ENCODE data around the gene RNPS1.

RNPS1 gene

DNA sequence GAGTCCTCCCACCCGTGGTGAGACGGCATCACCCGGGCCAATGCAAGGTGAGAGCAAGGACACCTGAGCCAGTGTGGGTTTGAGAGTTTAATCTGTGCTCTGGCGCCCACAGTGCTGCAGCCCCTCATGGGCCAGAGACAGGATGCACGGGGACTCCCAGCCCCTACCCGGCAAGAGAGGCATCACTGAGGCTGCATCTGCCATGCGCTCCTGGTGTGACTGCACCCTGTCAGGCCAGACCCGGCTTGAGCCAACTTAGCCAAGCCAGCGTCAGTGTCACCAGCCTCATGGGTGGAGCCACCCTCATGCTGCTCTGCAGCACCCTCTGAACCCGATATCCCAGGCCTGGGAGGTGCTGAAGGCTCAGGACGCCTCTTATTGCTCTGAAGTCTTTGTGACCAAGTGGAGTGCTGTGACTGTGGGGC, 56.0 kb downstream of the RNPS1 start:
- DNase-seq: no peak

DNA sequence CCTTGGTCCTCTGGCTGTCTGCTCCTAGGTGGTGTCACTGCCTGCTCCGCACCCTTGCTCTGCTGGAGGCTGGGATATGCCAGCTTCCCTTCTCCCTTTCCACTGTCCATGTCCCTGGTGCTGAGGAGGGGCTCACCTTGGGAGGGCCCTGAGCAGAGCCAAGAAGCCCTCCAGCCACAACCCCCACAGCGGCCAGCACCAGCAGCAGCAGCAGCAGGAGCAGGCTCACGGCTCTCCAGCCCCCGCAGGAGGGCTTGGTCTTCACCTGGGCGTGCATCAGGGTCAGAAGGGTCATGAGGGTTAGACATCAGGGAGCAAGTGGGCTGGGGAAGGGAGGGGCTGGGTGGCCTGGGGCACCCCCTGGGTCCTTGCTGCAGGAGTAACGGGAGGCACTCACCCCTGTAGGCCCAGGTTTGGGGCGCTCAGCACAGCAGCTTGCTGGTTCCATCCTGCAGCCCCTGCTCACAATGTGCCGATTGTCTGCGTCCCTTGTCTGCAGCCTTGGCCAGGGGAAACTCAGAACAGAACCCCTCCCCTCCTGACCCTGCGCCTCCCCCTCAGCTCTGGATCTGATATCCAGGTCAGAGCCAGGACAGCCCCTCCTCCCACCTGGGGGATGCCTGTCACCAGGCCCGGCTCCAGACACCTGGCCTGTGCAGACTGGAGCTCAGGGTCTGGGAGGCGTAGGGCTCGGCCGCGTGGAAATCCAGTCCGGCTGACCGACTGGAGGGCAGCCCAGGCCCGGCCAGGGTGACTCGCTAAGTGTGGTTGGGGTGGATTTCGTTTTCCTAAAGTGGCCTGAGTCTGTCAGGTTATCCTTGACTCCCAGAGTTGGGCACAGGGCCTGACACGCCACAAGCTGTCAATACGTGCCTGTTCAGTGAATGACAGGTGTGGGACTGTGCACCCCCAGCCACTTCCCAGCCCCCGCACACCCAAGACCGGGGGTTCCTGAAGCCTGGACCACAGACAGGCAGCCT, 57.2 kb downstream of the RNPS1 start, which contains the start of gene BRICD5:
Gene BRICD5, minus strand, starts transcription at position 478 of the 980 bp plus-strand sequence. Its CDS starts 30 bp downstream, at position 448.
- DNase-seq: no peak

DNA sequence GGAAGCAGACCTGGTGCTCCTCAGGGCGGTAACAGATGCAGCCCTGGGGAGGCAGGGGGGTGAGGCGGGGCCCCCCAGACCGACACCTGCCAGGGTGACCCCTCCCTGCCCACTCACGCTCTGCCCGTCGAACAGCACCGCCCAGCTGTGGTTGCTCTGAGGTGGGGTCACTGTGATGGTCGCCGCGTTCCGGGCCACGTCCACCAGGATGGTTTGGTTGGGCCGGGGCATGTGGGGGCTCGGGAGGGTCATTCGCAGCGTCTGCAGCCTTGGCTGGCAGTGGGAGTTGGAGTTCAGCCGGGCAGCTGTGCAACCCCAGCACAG, 58.0 kb downstream of the RNPS1 start:
- DNase-seq: no peak

- DNase-seq: no peak
These were observed 58.5 kb downstream of the RNPS1 start for GRCh38 chr16:2209258-2210008.

GRCh38 chr16:2208772-2209171, 59.2 kb downstream of the RNPS1 start:
- DNase-seq: no peak

DNA sequence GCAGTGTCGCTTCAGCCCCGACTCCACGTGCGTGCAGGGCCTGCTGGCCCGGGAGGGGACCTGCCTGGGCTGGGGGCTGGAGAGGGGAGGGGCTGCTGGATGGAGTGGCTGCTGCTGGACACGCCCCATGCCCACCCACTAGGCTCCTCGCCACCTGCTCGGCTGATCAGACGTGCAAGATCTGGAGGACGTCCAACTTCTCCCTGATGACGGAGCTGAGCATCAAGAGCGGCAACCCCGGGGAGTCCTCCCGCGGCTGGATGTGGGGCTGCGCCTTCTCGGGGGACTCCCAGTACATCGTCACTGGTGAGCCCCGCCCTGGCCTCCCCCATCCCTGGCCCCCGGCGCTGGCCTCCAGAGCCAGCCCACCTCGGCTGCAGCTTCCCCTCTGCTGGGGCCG, 59.6 kb downstream of the RNPS1 start:
- DNase-seq: no peak

DNA sequence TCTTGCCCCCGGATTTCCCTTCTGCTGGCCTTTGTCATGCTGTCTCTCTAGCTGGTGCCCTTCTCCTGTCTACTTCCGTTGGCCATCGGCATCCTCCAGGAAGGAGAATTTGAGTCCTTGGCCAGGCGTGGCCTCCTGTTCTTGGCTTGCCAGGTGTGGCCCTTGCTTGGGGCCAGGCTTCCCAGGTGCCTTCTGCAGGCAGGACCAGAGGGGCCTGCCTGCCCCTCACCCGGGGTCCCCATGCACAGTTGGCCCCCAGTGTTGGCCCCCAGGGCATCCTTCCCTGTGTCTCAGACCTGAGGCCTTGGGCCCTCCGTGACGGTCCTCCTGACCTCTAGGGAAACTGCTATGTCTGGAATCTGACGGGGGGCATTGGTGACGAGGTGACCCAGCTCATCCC, 60.1 kb downstream of the RNPS1 start:
- DNase-seq: no peak

DNA sequence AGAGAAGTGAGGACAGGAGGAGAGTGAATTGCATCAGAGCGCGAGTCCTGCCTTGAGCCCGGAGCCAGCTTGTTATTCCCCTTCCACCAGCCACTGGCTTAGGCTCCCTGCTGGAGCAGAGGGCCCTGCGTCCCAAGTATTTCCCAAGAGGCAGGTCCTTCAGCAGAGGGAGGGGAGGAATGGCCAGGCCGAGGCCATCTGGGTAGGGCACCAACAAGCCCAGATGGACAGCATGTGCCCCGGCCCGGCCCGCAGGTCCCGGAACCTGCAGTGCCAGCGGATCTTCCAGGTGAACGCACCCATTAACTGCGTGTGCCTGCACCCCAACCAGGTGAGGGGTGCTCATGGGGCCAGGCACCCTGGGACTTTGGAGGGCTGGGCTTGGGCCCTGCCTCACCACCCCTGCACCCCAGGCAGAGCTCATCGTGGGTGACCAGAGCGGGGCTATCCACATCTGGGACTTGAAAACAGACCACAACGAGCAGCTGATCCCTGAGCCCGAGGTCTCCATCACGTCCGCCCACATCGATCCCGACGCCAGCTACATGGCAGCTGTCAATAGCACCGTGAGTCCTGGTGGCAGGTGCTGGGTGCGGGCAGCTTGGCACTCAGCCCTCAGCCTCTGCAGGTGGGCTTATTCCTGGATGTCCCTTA, 61.0 kb downstream of the RNPS1 start:
- DNase-seq: no peak

- DNase-seq: no peak
These were observed 61.5 kb downstream of the RNPS1 start for GRCh38 chr16:2206420-2206779.

DNA sequence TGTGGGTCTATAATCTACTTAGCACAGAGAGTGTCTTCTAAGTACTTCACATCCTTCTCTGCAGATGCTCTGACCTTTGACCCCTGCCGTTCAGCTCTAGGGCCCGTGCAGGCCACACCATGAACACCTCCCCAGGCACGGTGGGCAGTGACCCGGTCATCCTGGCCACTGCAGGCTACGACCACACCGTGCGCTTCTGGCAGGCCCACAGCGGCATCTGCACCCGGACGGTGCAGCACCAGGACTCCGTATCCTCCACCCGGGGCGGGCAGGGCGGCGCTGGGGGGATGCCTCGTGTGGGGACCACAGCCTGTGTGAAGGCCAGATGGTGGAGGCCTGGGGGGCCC, 62.0 kb downstream of the RNPS1 start:
- no peak for DNase-seq

- DNase-seq: peak; percentile 91
These were observed 62.6 kb downstream of the RNPS1 start, which contains the start of gene MLST8 for GRCh38 chr16:2205104-2205966. Gene MLST8, plus strand, starts transcription at chr16:2205454. Its CDS starts 632 bp downstream, at chr16:2206086.

DNA sequence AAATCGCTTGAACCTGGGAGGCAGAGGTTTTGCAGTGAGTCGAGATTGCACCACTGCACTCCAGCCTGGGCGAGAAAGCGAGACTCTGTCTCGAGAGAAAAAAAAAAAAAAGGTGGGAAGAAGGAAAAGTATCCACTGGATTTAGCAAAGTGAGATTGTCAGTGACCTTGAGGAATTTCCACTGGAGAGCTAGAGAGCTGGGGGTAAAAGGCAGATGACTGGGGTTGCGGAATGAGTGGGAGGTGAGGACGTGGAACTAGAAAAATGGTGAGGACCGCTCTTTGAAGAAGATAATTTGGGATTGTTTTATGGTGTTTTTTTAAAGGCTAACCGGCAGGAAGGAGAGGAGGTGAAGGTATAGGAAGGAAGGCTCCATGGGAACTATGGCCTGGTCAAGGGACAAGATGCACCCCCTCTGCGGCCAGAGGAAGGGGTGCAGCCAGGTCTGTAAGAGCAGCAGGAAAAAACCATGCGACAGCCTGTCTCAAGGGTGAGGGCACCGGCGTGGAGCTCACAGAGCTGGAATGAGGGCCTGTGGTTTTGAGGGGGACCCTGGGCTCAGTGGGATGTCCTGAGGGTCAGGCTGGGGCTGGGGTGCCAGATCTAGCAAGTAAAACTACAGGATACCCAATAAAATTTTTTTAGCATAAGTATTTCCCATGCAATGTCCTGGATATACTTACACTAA, 63.4 kb downstream of the RNPS1 start:
- no peak for DNase-seq

Data from effector CD4-positive, alpha-beta T cell (primary cell).